ENCODE measurements around the gene MANBA.
"Not testable (repeated sequence)": the region's sequence is repeated elsewhere in the genome, so short reads cannot be mapped to it uniquely, and the experiment has no call there.

MANBA gene

GRCh38 chr4:102725229-102725628 lies 35.5 kb downstream of the MANBA start:
- TF ChIP-seq MYC (IDR thresholded peaks at IDR 0.05; ENCODE audit: low read depth, low read length), result no peak
- TF ChIP-seq MAX (IDR thresholded peaks at IDR 0.05; ENCODE audit: low read depth, low read length), result no peak
- TF ChIP-seq, protein P1, sequence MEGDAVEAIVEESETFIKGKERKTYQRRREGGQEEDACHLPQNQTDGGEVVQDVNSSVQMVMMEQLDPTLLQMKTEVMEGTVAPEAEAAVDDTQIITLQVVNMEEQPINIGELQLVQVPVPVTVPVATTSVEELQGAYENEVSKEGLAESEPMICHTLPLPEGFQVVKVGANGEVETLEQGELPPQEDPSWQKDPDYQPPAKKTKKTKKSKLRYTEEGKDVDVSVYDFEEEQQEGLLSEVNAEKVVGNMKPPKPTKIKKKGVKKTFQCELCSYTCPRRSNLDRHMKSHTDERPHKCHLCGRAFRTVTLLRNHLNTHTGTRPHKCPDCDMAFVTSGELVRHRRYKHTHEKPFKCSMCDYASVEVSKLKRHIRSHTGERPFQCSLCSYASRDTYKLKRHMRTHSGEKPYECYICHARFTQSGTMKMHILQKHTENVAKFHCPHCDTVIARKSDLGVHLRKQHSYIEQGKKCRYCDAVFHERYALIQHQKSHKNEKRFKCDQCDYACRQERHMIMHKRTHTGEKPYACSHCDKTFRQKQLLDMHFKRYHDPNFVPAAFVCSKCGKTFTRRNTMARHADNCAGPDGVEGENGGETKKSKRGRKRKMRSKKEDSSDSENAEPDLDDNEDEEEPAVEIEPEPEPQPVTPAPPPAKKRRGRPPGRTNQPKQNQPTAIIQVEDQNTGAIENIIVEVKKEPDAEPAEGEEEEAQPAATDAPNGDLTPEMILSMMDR (IDR thresholded peaks at IDR 0.05; ENCODE audit: low read depth, low read length), result no peak
- TF ChIP-seq POLR2A (IDR thresholded peaks at IDR 0.05; ENCODE audit: extremely low read depth, insufficient read length), result no peak
- no peak overlapping the region for H3K4me3 ChIP-seq (ENCODE audit: low read depth, low read length)
- DNase-seq (ENCODE audit: low read depth), result no peak

DNA sequence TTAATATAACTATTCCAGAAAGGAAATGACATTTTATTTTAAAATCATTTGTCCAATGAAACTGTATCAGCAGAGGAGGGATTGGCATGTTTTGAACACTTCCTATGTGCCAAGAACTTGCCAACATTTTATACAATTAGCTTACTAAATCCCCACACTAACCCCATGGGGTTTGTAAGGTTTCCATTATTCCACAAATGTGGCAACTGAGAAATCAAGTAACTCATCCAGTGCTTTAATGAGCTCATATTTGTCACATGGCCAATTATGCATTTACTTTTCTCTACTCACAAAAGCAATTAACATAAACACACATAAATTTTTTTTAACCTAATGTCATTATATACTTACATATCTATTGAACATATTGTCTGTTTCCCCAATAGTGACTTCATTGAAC lies 37.3 kb downstream of the MANBA start:
- DNase-seq (ENCODE audit: low read depth), result no peak
- no peak overlapping the region for H3K4me3 ChIP-seq (ENCODE audit: low read depth, low read length)
- TF ChIP-seq, protein P1 (IDR thresholded peaks at IDR 0.05; ENCODE audit: low read depth, low read length), result no peak
- TF ChIP-seq MAX (IDR thresholded peaks at IDR 0.05; ENCODE audit: low read depth, low read length) (no peak), MYC (IDR thresholded peaks at IDR 0.05; ENCODE audit: low read depth, low read length) (no peak), POLR2A (IDR thresholded peaks at IDR 0.05; ENCODE audit: extremely low read depth, insufficient read length) (no peak)

- TF ChIP-seq MYC (IDR thresholded peaks at IDR 0.05; ENCODE audit: low read depth, low read length) (no peak), MAX (IDR thresholded peaks at IDR 0.05; ENCODE audit: low read depth, low read length) (no peak), POLR2A (IDR thresholded peaks at IDR 0.05; ENCODE audit: extremely low read depth, insufficient read length) (no peak)
- TF ChIP-seq, protein P1 (IDR thresholded peaks at IDR 0.05; ENCODE audit: low read depth, low read length), result no peak
- no peak for DNase-seq (ENCODE audit: low read depth)
- no peak overlapping the region for H3K4me3 ChIP-seq (ENCODE audit: low read depth, low read length)
These were observed 38.0 kb downstream of the MANBA start for GRCh38 chr4:102722740-102723139.

- not testable (repeated sequence) for DNase-seq (ENCODE audit: low read depth); H3K4me3 ChIP-seq (ENCODE audit: low read depth, low read length)
These were observed 41.8 kb downstream of the MANBA start for GRCh38 chr4:102718833-102719575.

- TF ChIP-seq, protein P1 (IDR thresholded peaks at IDR 0.05; ENCODE audit: low read depth, low read length), result no peak
- no peak for TF ChIP-seq MAX (IDR thresholded peaks at IDR 0.05; ENCODE audit: low read depth, low read length)
- TF ChIP-seq MYC (IDR thresholded peaks at IDR 0.05; ENCODE audit: low read depth, low read length), result no peak
- TF ChIP-seq POLR2A (IDR thresholded peaks at IDR 0.05; ENCODE audit: extremely low read depth, insufficient read length), result no peak
- DNase-seq (ENCODE audit: low read depth), result no peak
- no peak overlapping the region for H3K4me3 ChIP-seq (ENCODE audit: low read depth, low read length)
These were observed 43.2 kb downstream of the MANBA start for GRCh38 chr4:102717448-102718092.

DNA sequence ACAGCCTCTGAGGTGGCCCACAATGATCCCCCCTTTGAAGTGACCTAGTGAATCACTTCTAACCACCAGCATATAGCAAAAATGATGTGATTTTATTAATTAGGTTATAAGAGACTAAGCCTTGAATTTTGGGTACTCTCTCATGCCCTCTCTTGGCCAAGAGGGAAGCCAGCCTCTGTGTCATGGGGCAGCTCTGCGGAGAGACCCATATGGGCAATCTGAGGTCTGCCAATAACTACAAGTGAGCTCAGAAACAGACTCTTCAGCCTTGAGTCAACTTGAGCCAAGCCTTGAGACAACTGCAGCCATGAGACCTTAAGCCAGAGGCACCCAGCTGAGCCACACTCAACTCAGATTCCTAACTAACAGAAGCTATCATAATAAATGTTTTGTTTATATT lies 45.7 kb downstream of the MANBA start:
- no peak overlapping the region for H3K4me3 ChIP-seq (ENCODE audit: low read depth, low read length)
- TF ChIP-seq MYC (IDR thresholded peaks at IDR 0.05; ENCODE audit: low read depth, low read length), result no peak
- TF ChIP-seq, protein P1 (IDR thresholded peaks at IDR 0.05; ENCODE audit: low read depth, low read length), result no peak
- TF ChIP-seq POLR2A (IDR thresholded peaks at IDR 0.05; ENCODE audit: extremely low read depth, insufficient read length), result no peak
- TF ChIP-seq MAX (IDR thresholded peaks at IDR 0.05; ENCODE audit: low read depth, low read length), result no peak
- DNase-seq (ENCODE audit: low read depth), result no peak

DNA sequence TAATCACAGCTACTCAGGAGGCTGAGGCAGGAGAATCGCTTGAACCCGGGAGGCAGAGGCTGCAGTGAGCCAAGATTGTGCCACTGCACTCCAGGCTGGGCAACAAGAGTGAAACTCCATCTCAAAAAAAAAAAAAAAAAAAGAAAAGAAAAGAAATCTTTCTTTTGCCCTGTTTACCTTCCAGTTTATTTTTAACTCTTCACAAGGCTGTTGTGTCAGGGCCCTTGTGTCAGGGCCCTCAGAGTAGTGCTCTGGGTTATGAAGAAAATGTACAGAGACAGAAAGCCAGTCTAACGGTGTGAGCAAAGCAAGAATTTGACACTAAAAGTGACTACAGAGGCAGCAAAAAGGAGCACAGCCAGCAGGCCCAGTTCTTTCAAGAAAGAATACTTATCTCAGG lies 47.0 kb downstream of the MANBA start:
- not testable (repeated sequence) for DNase-seq (ENCODE audit: low read depth); H3K4me3 ChIP-seq (ENCODE audit: low read depth, low read length)

Measured in NB4 (cell line).